PFSK-1 (cell line): Measurements from ENCODE around the gene CAMK1D.

Experiments
- FOXP2 ChIP-seq: optimal IDR thresholded peaks from 2 replicates; pipeline ENCODE3; 2011; ENCODE audit warnings: borderline replicate concordance, control low read depth, inconsistent platforms; ENCODE audit not compliant: insufficient read depth; ENCODE audit errors: extremely low read length, extremely low read depth
- POLR2AphosphoS5 ChIP-seq: IDR thresholded peaks from 2 replicates; pipeline ENCODE4 v1.6.1; 2012; ENCODE audit warnings: low read depth, mild to moderate bottlenecking, control low read depth, low read length, moderate library complexity
- REST ChIP-seq, 2 experiments: IDR thresholded peaks; 2 replicates each; pipeline versions ENCODE4 v1.6.1 to v1.8.0; 2011 to 2012; ENCODE audit warnings: low read depth in 2 of 2, low read length in 2 of 2, control low read depth in 1 of 2, inconsistent platforms in 1 of 2, mild to moderate bottlenecking in 1 of 2, moderate library complexity in 1 of 2; ENCODE audit not compliant: insufficient read depth in 1 of 2
- SIN3A ChIP-seq: IDR thresholded peaks from 2 replicates; pipeline ENCODE4 v1.6.1; 2012; ENCODE audit warnings: mild to moderate bottlenecking, low read length, moderate library complexity, borderline replicate concordance; ENCODE audit not compliant: insufficient read depth
- TAF1 ChIP-seq: IDR thresholded peaks from 2 replicates; pipeline ENCODE4 v1.6.1; 2012; ENCODE audit warnings: low read length, control low read depth, borderline replicate concordance; ENCODE audit not compliant: insufficient read depth

The CAMK1D gene

GRCh38 chr10:12484002-12484918 lies 134.9 kb downstream of the CAMK1D start:
- no peak for TF ChIP-seq REST (IDR thresholded peaks at IDR 0.05; ENCODE audit: insufficient read depth in 1 of 2, low read depth in 2 of 2, low read length in 2 of 2)
- TF ChIP-seq TAF1 = no peak
- no peak for TF ChIP-seq POLR2AphosphoS5
- no peak for TF ChIP-seq SIN3A
- no peak for TF ChIP-seq FOXP2

- no peak for TF ChIP-seq FOXP2
These were observed 135.8 kb downstream of the CAMK1D start for GRCh38 chr10:12484941-12485805.

GRCh38 chr10:12487366-12487765 lies 138.0 kb downstream of the CAMK1D start:
- no peak for TF ChIP-seq POLR2AphosphoS5
- no peak for TF ChIP-seq SIN3A
- no peak for TF ChIP-seq REST (IDR thresholded peaks at IDR 0.05; ENCODE audit: insufficient read depth in 1 of 2, low read depth in 2 of 2, low read length in 2 of 2)
- TF ChIP-seq TAF1 = no peak
- no peak for TF ChIP-seq FOXP2

GRCh38 chr10:12488626-12489025 lies 139.3 kb downstream of the CAMK1D start:
- no peak for TF ChIP-seq REST (IDR thresholded peaks at IDR 0.05; ENCODE audit: insufficient read depth in 1 of 2, low read depth in 2 of 2, low read length in 2 of 2)
- no peak for TF ChIP-seq FOXP2
- TF ChIP-seq TAF1 = no peak
- TF ChIP-seq POLR2AphosphoS5 = no peak
- no peak for TF ChIP-seq SIN3A

- TF ChIP-seq SIN3A (no peak), FOXP2 (no peak), REST (IDR thresholded peaks at IDR 0.05; ENCODE audit: insufficient read depth in 1 of 2, low read depth in 2 of 2, low read length in 2 of 2) (no peak)
These were observed 140.0 kb downstream of the CAMK1D start for GRCh38 chr10:12489357-12489756.
